ENCODE data around the gene SUCO. TPM values are rescaled to one million over a fixed set of nuclear protein-coding genes. Genes with fewer than 3 reads are reported as not detected.

SUCO gene
- total RNA-seq, 1 donor from 2014 or later = 49.8 TPM

DNA sequence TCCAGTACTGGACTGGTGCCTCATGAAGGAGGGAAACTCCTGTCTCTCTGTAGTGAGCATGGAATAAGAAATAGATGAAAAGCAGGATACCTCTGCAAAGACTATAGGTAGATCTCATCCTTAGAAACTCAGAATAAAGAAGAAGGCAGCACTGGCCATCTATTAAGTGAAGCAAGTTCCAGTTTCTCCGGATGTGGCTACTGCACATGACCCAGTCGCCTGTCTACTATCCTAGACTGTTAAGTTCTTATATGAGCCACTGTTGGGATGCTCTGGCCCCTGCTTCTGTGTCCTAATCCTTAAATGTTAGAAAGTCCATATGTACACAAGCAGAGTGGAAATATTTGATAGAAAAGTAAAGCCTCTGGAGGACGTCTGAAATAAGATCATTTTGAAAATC, 128.2 kb downstream of the SUCO start:
- no peaks in the 10 kb centered on the region for H3K9me3 Mint-ChIP-seq
- no peaks in the 10 kb centered on the region for H3K27me3 Mint-ChIP-seq (ENCODE audit: low read depth)
- H3K36me3 Mint-ChIP-seq (ENCODE audit: low read depth) = no peaks in the 10 kb centered on the region
- no peaks in the 10 kb centered on the region for H3K4me1 Mint-ChIP-seq
- no peak overlapping the region for H3K4me3 Mint-ChIP-seq
- no peak for DNase-seq (ENCODE audit: low read depth, low spot score)
- H3K27ac Mint-ChIP-seq (ENCODE audit: unreplicated experiment) = no peak overlapping the region
- TF ChIP-seq, protein P1, sequence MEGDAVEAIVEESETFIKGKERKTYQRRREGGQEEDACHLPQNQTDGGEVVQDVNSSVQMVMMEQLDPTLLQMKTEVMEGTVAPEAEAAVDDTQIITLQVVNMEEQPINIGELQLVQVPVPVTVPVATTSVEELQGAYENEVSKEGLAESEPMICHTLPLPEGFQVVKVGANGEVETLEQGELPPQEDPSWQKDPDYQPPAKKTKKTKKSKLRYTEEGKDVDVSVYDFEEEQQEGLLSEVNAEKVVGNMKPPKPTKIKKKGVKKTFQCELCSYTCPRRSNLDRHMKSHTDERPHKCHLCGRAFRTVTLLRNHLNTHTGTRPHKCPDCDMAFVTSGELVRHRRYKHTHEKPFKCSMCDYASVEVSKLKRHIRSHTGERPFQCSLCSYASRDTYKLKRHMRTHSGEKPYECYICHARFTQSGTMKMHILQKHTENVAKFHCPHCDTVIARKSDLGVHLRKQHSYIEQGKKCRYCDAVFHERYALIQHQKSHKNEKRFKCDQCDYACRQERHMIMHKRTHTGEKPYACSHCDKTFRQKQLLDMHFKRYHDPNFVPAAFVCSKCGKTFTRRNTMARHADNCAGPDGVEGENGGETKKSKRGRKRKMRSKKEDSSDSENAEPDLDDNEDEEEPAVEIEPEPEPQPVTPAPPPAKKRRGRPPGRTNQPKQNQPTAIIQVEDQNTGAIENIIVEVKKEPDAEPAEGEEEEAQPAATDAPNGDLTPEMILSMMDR (conservative IDR thresholded peaks at IDR 0.05) = no peak

Other genes starting within 250 kb of the SUCO start
- gene C1orf105, start 112.5 kb upstream of the SUCO start, total RNA-seq = not detected in 2 replicates
- 25.0 and 27.8 TPM in 2 replicates for gene PIGC, start 89.1 kb upstream of the SUCO start, total RNA-seq
- not detected in 2 replicates for gene FASLG, start 126.0 kb downstream of the SUCO start, total RNA-seq

Measured in neural crest cell (in vitro differentiated cells).